Measurements from ENCODE around the gene PCDHA9. TPM values are rescaled to one million over a fixed set of nuclear protein-coding genes. Genes with fewer than 3 reads are reported as not detected.
"Not testable (repeated sequence)": the region's sequence is repeated elsewhere in the genome, so short reads cannot be mapped to it uniquely, and the experiment has no call there.

PCDHA9 gene
- total RNA-seq, 2 donors from 2014 or later = 0.03 to 0.05 TPM

- intact Hi-C loops (cut with DNase I) = no loop called here
- DNase-seq = no peak
- no peak for ATAC-seq
These were observed 22.3 kb downstream of the PCDHA9 start for GRCh38 chr5:140870221-140871201.

GRCh38 chr5:140875085-140876065 lies 27.2 kb downstream of the PCDHA9 start, which contains the start of gene PCDHA12:
Gene PCDHA12, plus strand, starts transcription at chr5:140875308. Its CDS starts 165 bp downstream, at chr5:140875473.
- DNase-seq (no peak), ATAC-seq (no peak)
- intact Hi-C loops (cut with DNase I) = no loop called here

GRCh38 chr5:140876541-140877261 lies 28.5 kb downstream of the PCDHA9 start:
- intact Hi-C loops (cut with DNase I); DNase-seq; ATAC-seq: not testable (repeated sequence)

GRCh38 chr5:140877262-140877581 lies 29.0 kb downstream of the PCDHA9 start:
- no peak for DNase-seq
- intact Hi-C loops (cut with DNase I) = no loop called here
- ATAC-seq = no peak

- ATAC-seq = peak in 1 of 2 donors; percentile 27
- DNase-seq = no peak
- intact Hi-C loops (cut with DNase I) = loop anchor here in 1 of 2 donors (10.0 kb wide), 1 partner anchor 163 kb away; no protein-coding TSS in a partner anchor
These were observed 33.9 kb downstream of the PCDHA9 start, which contains the start of gene PCDHA13 for GRCh38 chr5:140881889-140882590. Gene PCDHA13, plus strand, starts transcription at chr5:140882124. Its CDS starts 145 bp downstream, at chr5:140882269.

GRCh38 chr5:140882591-140882899 lies 34.4 kb downstream of the PCDHA9 start:
- ATAC-seq = no peak
- DNase-seq = no peak
- intact Hi-C loops (cut with DNase I) = loop anchor here in 1 of 2 donors (10.0 kb wide), 1 partner anchor 162 kb away; no protein-coding TSS in a partner anchor

- intact Hi-C loops (cut with DNase I) = loop anchor here in 1 of 2 donors (10.0 kb wide), 1 partner anchor 161 kb away; no protein-coding TSS in a partner anchor
- no peak for DNase-seq
- ATAC-seq = no peak
These were observed 35.2 kb downstream of the PCDHA9 start for GRCh38 chr5:140883373-140883772.

- ATAC-seq (no peak), DNase-seq (no peak)
- intact Hi-C loops (cut with DNase I) = loop anchor here in 1 of 2 donors (10.0 kb wide), 1 partner anchor 161 kb away; no protein-coding TSS in a partner anchor
These were observed 35.9 kb downstream of the PCDHA9 start for GRCh38 chr5:140883927-140884697.

Other genes with a start within 250 kb of the PCDHA9 start
- gene CD14, start 215.2 kb upstream of the PCDHA9 start, total RNA-seq = 100 to 1,000 TPM in 1 of 2 donors, 10 to 100 TPM in 1; 73.9 to 107 TPM
- 1 to 10 TPM; 3.9 to 6.4 TPM for gene TMCO6, start 208.9 kb upstream of the PCDHA9 start, total RNA-seq
- 100 to 1,000 TPM in 1 of 2 donors, 10 to 100 TPM in 1; 98.2 to 108 TPM for gene NDUFA2, start 200.8 kb upstream of the PCDHA9 start, total RNA-seq
- 10 to 100 TPM; 59.6 to 62.8 TPM for gene IK, start 200.6 kb upstream of the PCDHA9 start, total RNA-seq
- 10 to 100 TPM; 11.0 to 15.4 TPM for gene WDR55, start 183.5 kb upstream of the PCDHA9 start, total RNA-seq
- gene DND1, start 174.8 kb upstream of the PCDHA9 start, total RNA-seq = under 1 TPM; 0.35 to 0.44 TPM
- 10 to 100 TPM; 35.3 to 46.5 TPM for gene HARS1, start 157.0 kb upstream of the PCDHA9 start, total RNA-seq
- 10 to 100 TPM; 19.2 TPM for gene HARS2, start 156.9 kb upstream of the PCDHA9 start, total RNA-seq
- gene ZMAT2, start 147.9 kb upstream of the PCDHA9 start, total RNA-seq = 10 to 100 TPM; 34.0 to 36.8 TPM
- not detected for gene PCDHA1, start 62.2 kb upstream of the PCDHA9 start, total RNA-seq
- not detected for gene PCDHA2, start 53.5 kb upstream of the PCDHA9 start, total RNA-seq
- gene PCDHA3, start 47.3 kb upstream of the PCDHA9 start, total RNA-seq = under 1 TPM; 0.06 to 0.44 TPM
- gene PCDHA4, start 41.3 kb upstream of the PCDHA9 start, total RNA-seq = under 1 TPM; 0.16 to 0.24 TPM
- gene PCDHA5, start 26.8 kb upstream of the PCDHA9 start, total RNA-seq = under 1 TPM in 1 of 2 donors, not detected in 1; 0.08 TPM
- gene PCDHA6, start 20.4 kb upstream of the PCDHA9 start, total RNA-seq = under 1 TPM; 0.09 to 0.21 TPM
- gene PCDHA7, start 14.1 kb upstream of the PCDHA9 start, total RNA-seq = not detected
- gene PCDHA8, start 7.2 kb upstream of the PCDHA9 start, total RNA-seq = under 1 TPM; 0.06 to 0.10 TPM
- gene PCDHA10, start 7.5 kb downstream of the PCDHA9 start, total RNA-seq = under 1 TPM; 0.44 to 0.55 TPM
- gene PCDHA11, start 20.6 kb downstream of the PCDHA9 start, total RNA-seq = under 1 TPM; 0.09 to 0.29 TPM
- gene PCDHA12, start 26.9 kb downstream of the PCDHA9 start, total RNA-seq = under 1 TPM; 0.15 to 0.34 TPM
- under 1 TPM; 0.27 to 0.31 TPM for gene PCDHA13, start 33.7 kb downstream of the PCDHA9 start, total RNA-seq
- gene PCDHAC1, start 77.9 kb downstream of the PCDHA9 start, total RNA-seq = 1 to 10 TPM in 1 of 2 donors, under 1 TPM in 1; 0.65 to 1.0 TPM
- 1 to 10 TPM; 1.7 to 2.9 TPM for gene PCDHAC2, start 118.1 kb downstream of the PCDHA9 start, total RNA-seq
- gene PCDHB1, start 203.0 kb downstream of the PCDHA9 start, total RNA-seq = not detected
- gene PCDHB2, start 246.2 kb downstream of the PCDHA9 start, total RNA-seq = 1 to 10 TPM; 2.9 to 3.1 TPM